Heart left ventricle (tissue), 16 donors: ENCODE data around the gene HAUS7. TPM values are rescaled to one million over a fixed set of nuclear protein-coding genes. Genes with fewer than 3 reads are reported as not detected.
"Not testable (repeated sequence)": the region's sequence is repeated elsewhere in the genome, so short reads cannot be mapped to it uniquely, and the experiment has no call there.

Experiments
- ATAC-seq, 4 donors: fragments of 200-7000 bp; cut with Tn5 transposase; one replicate each; pipeline ENCODE4 v1.9.1; 2020 to 2022; ENCODE audit warnings: moderate library complexity in 4 of 4, mild to moderate bottlenecking in 3 of 4, moderate number of reproducible peaks in 1 of 4
- DNase-seq, 5 donors: peaks; one replicate each; pipeline ENCODE4 v3.0.0-alpha.2; 2020
- H3K27ac ChIP-seq, 12 donors: fragments of 200-600 bp; sonication (generic) in 4 of 12; one replicate each; pipeline versions ENCODE4 v1.5.0 to v1.8.0; 2016 to 2022; ENCODE audit warnings: mild to moderate bottlenecking in 2 of 12
- H3K27me3 ChIP-seq, 9 donors: fragments of 200-600 bp; sonication (generic) in 2 of 9; one replicate each; pipeline versions ENCODE4 v1.5.1 to v1.8.0; 2016 to 2022; ENCODE audit warnings: mild to moderate bottlenecking in 3 of 9
- H3K36me3 ChIP-seq, 9 donors: fragments of 200-600 bp; sonication (generic) in 2 of 9; one replicate each; pipeline versions ENCODE4 v1.5.0 to v1.8.0; 2018 to 2022; ENCODE audit warnings: mild to moderate bottlenecking in 2 of 9
- H3K4me1 ChIP-seq, 12 donors: fragments of 200-600 bp; sonication (generic) in 4 of 12; one replicate each; pipeline versions ENCODE4 v1.5.0 to v1.8.0; 2016 to 2022; ENCODE audit warnings: mild to moderate bottlenecking in 3 of 12
- H3K4me3 ChIP-seq, 12 donors: fragments of 200-600 bp; sonication (generic) in 4 of 12; one replicate each; pipeline versions ENCODE4 v1.5.0 to v1.8.0; 2017 to 2022; ENCODE audit warnings: mild to moderate bottlenecking in 9 of 12, moderate library complexity in 4 of 12
- H3K9me3 ChIP-seq, 12 donors: fragments of 200-600 bp; sonication (generic) in 4 of 12; one replicate each; pipeline versions ENCODE4 v1.5.0 to v1.8.0; 2016 to 2022; ENCODE audit warnings: mild to moderate bottlenecking in 1 of 12
- CTCF ChIP-seq, 12 donors: fragments of 200-600 bp; sonication (generic) in 4 of 12; IDR thresholded peaks; one replicate each; pipeline versions ENCODE4 v1.5.0 to v1.8.0; 2018 to 2022; ENCODE audit warnings: antibody characterized with exemption in 12 of 12, mild to moderate bottlenecking in 5 of 12
- POLR2A ChIP-seq, 2 donors: fragments of 450-650 bp; IDR thresholded peaks; one replicate each; pipeline ENCODE4 v1.6.1; 2017; ENCODE audit warnings: antibody characterized with exemption in 2 of 2, mild to moderate bottlenecking in 2 of 2, moderate library complexity in 2 of 2
- WGBS, 4 donors: extraction: QIAGEN DNeasy Blood & Tissue Kit in 2 of 4; methylation state at CpG; one replicate each; pipeline versions ENCODE4 v1.1.5 to v1.1.7; 2013 to 2018; 5-methylcytosine and 5-hydroxymethylcytosine counted together
- intact Hi-C, 10 donors: fragments of 100-400 bp; cut with DNase I; formaldehyde crosslinking; loops; one replicate each; pipeline versions ENCODE4 v1.11.1 to v1.14.2; 2022
- polyA plus RNA-seq, 2 donors: library from polyadenylated mRNA; stranded (reverse); fragments of 200-250 nt; gene quantifications; one replicate each; pipeline ENCODE4 v1.2.3, GENCODE V29; 2013
- total RNA-seq, 9 donors: library from RNA; depleted of rRNA in 2 of 9; stranded (reverse); fragments of >200 nt in 2 of 9; fragmentation: NEBNext Ultra II Directional in 3 of 9; extraction: Animal tissue kit (Norgen Biotek cat#: 25700) in 3 of 9; gene quantifications; one replicate each; pipeline versions ENCODE4 v1.1.0 to v1.2.4, GENCODE V29; 2016 to 2023
- donor health status: ischemic (EF 13 %, LVEDD 7.1; RV severe dilation, severe dysfunction).
- donor health status: healthy with polysubstance abuse.
- donor health status: DM: no; HTN: yes; CAD: no.
- donor health status: DM: no; HTN: no; CAD: no.
- donor health status: ischemic (EF 25% LVEDD 6.9; RV normal size, moderate dysfunction).
- donor health status: ischemic (EF 25% LVEDD 5.7; RV mildly dilated, moderate dysfunction).
- donor health status: healthy.
- donor health status: DM: yes; HTN: yes; CAD: no.
- donor health status: ischemic (EF 35%, LVEDD 5.7; RV mildly dilated, moderate dysfunction).
- donor health status: nonischemic (EF 11% LVEDD 7.7; RV severe dilation, severe dysfunction).
- donor health status: DM: yes; HTN: yes; CAD: no.
- donor health status: PGD.
- donor health status: ischemic (EF 29% LVEDD 5.4; RV normal size, mild dysfunction).
- donor health status: nonischemic (EF 23%, LVEDD 6.1; RV moderate dilation, normal function).

HAUS7 gene
- total and polyA plus RNA-seq, 11 donors: 15.3 to 28.2 (median 20.2) TPM

- DNase-seq: peak in 1 of 5 donors; percentile 4
- 35 to 43% (median 41%) methylated on average over 5 of the region's 5 CpGs for WGBS, 4 donors
- Histone ChIP-seq H3K4me1 (no peaks in the 10 kb centered on the region), H3K9me3 (no peaks in the 10 kb centered on the region), H3K4me3 (no peak overlapping the region), H3K27me3 (no peaks in the 10 kb centered on the region), H3K36me3 (no peaks in the 10 kb centered on the region), H3K27ac (no peak overlapping the region)
- intact Hi-C loops: no loop called here
- ATAC-seq: no peak
- TF ChIP-seq POLR2A (IDR thresholded peaks at IDR 0.05): no peak
- no peak for TF ChIP-seq CTCF (IDR thresholded peaks at IDR 0.05)
Observed at GRCh38 chrX:153405426-153405825, 65.0 kb downstream of the HAUS7 start.

DNA sequence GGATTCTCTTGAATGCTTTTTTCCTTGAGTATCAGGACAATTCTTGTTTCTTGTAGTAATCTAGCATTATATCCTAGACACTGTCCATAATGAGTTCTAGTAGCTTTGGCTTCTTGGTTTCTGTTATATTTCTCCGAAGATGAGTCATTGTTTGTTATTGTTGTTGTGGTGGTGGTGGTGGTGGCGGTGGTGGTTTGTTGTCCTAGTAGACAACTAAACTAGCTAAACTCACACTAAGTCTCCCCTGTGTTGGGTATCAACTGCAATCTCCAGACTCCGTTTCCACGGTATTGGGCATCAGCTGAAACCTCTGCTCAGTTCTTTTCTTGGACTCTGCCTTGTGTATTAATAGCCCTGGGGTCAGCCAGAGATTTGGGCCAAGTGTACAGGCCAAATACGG lies 66.0 kb downstream of the HAUS7 start:
- H3K9me3 ChIP-seq, intact Hi-C loops, H3K4me1 ChIP-seq, H3K27ac ChIP-seq, H3K36me3 ChIP-seq, H3K4me3 ChIP-seq, ATAC-seq, H3K27me3 ChIP-seq: not testable (repeated sequence)
- 58 to 76% (median 65%) methylated on average over 5 of the region's 5 CpGs for WGBS, 4 donors
- DNase-seq: peak in 1 of 5 donors; percentile 3

- 91 to 95% (median 93%) methylated on average over 29 of the region's 29 CpGs for WGBS, 4 donors
Observed at GRCh38 chrX:153401133-153401764, 69.1 kb downstream of the HAUS7 start, which contains the start of gene PNMA6E. PNMA6E (minus strand) TSS chrX:153401350; CDS start chrX:153398849, 2,501 bp downstream.

GRCh38 chrX:153400146-153401132 lies 69.9 kb downstream of the HAUS7 start:
- Histone ChIP-seq H3K36me3 (no peaks in the 10 kb centered on the region), H3K4me3 (no peak overlapping the region), H3K27me3 (peaks cover 0 to 13% (median 0%) of the 10 kb centered on the region in 9 donors), H3K9me3 (no peaks in the 10 kb centered on the region), H3K27ac (no peak overlapping the region), H3K4me1 (no peaks in the 10 kb centered on the region)
- intact Hi-C loops: no loop called here
- no peak for TF ChIP-seq POLR2A (IDR thresholded peaks at IDR 0.05)
- TF ChIP-seq CTCF (IDR thresholded peaks at IDR 0.05): peak; percentile 29 to 65 (median 44)
- 73 to 80% (median 78%) methylated on average over 59 to 60 of the region's 60 CpGs for WGBS, 4 donors
- ATAC-seq (peak in 2 of 4 donors; percentile 40 to 63), DNase-seq (peak in 1 of 5 donors; percentile 18)

More at GRCh38 chrX:153401133-153401764, 69.1 kb downstream of the HAUS7 start, which contains the start of gene PNMA6E:
- Histone ChIP-seq H3K9me3 (no peaks in the 10 kb centered on the region), H3K27ac (no peak within 1 kb of the TSS), H3K4me1 (no peaks in the 10 kb centered on the region), H3K36me3 (no peaks in the 10 kb centered on the region), H3K27me3 (peaks cover 0 to 8% (median 0%) of the 10 kb centered on the region in 9 donors), H3K4me3 (no peak within 1 kb of the TSS)
- intact Hi-C loops: no loop called here
- TF ChIP-seq CTCF (IDR thresholded peaks at IDR 0.05) (no peak), POLR2A (IDR thresholded peaks at IDR 0.05) (no peak)
- DNase-seq (peak in 1 of 5 donors; percentile 14), ATAC-seq (no peak)
